H1 (cell line): ENCODE results near the gene SLC35A3. TPM values are rescaled to one million over a fixed set of nuclear protein-coding genes. Genes with fewer than 3 reads are reported as not detected.
"Not testable (repeated sequence)": the region's sequence is repeated elsewhere in the genome, so short reads cannot be mapped to it uniquely, and the experiment has no call there.

ENCODE experiments used
- CTCF ChIA-PET: fragments of 300-600 bp; sonication (Branson Sonifier 250); formaldehyde crosslinking; loops from one replicate; lab custom pipeline; 2021; ENCODE audit not compliant: partially characterized antibody; lab: Charles Lee
- POLR2A ChIA-PET: fragments of 300-600 bp; sonication (Branson Sonifier 250); formaldehyde crosslinking; loops from one replicate; lab custom pipeline; 2021; ENCODE audit warnings: inconsistent platforms; ENCODE audit not compliant: partially characterized antibody; lab: Charles Lee
- DNase-seq, 2 experiments: peaks; one replicate each; pipeline versions ENCODE4 v3.0.0 to v3.0.0-alpha.2; 2010 to 2022; ENCODE audit warnings: low spot score in 2 of 2, low read depth in 1 of 2, mixed read lengths in 1 of 2
- FAIRE-seq: peaks from 2 replicates; lab custom pipeline; 2011; peaks lifted over from hg19 to GRCh38; lab: Jason Lieb, UNC
- H2AFZ ChIP-seq: 2 replicates; pipeline ENCODE4 v1.8.1; 2012; ENCODE audit warnings: low read length, inconsistent platforms
- H2AK5ac ChIP-seq: 2 replicates; pipeline ENCODE4 v1.6.1; 2013; ENCODE audit warnings: low read depth, low read length
- H2BK120ac ChIP-seq: replicated peaks from 2 replicates; pipeline ENCODE3; 2013; ENCODE audit warnings: low read depth, low read length, inconsistent platforms
- H2BK12ac ChIP-seq: 2 replicates; pipeline ENCODE4 v1.6.1; 2013; ENCODE audit warnings: low read depth, low read length
- H2BK15ac ChIP-seq: 2 replicates; pipeline ENCODE4 v1.6.1; 2013; ENCODE audit warnings: low read length
- H2BK20ac ChIP-seq: 2 replicates; pipeline ENCODE4 v1.6.1; 2013; ENCODE audit warnings: low read length
- H2BK5ac ChIP-seq: 2 replicates; pipeline ENCODE4 v1.6.1; 2013; ENCODE audit warnings: low read depth, low read length
- H3K14ac ChIP-seq: 2 replicates; pipeline ENCODE4 v1.6.1; 2013; ENCODE audit warnings: inconsistent platforms; ENCODE audit not compliant: insufficient read length
- H3K18ac ChIP-seq: 2 replicates; pipeline ENCODE4 v1.6.1; 2013; ENCODE audit warnings: low read length; ENCODE audit errors: extremely low read depth
- H3K23ac ChIP-seq: 2 replicates; pipeline ENCODE4 v1.6.1; 2013; ENCODE audit warnings: inconsistent platforms; ENCODE audit not compliant: insufficient read length
- H3K23me2 ChIP-seq: 2 replicates; pipeline ENCODE4 v1.6.1; 2013; ENCODE audit warnings: low read depth, low read length
- H3K27ac ChIP-seq: 2 replicates; pipeline ENCODE4 v1.6.1; 2011; ENCODE audit warnings: low read depth, low read length, inconsistent platforms
- H3K27me3 ChIP-seq, 4 experiments: replicated peaks in 1 of 4; 1 replicate in 1 of 4; 2 replicates in 3 of 4; pipeline versions ENCODE4 v1.6.1 to v1.8.1; 2011 to 2013; ENCODE audit warnings: low read length in 3 of 4, mild to moderate bottlenecking in 3 of 4, inconsistent platforms in 2 of 4, mixed read lengths in 2 of 4, moderate library complexity in 1 of 4; ENCODE audit not compliant: control insufficient read depth in 3 of 4, insufficient read depth in 3 of 4; ENCODE audit errors: extremely low read depth in 1 of 4
- H3K36me3 ChIP-seq, 4 experiments: 2 replicates each; pipeline versions ENCODE4 v1.6.1 to v1.8.1; 2011 to 2013; ENCODE audit warnings: mild to moderate bottlenecking in 4 of 4, low read length in 3 of 4, moderate library complexity in 2 of 4, control low read depth in 1 of 4, inconsistent platforms in 1 of 4; ENCODE audit not compliant: insufficient read depth in 4 of 4, control insufficient read depth in 2 of 4
- H3K4ac ChIP-seq: replicated peaks from 2 replicates; pipeline ENCODE3; 2013; ENCODE audit warnings: low read length, low read depth, mixed read lengths, inconsistent platforms; ENCODE audit not compliant: insufficient read length
- H3K4me1 ChIP-seq, 4 experiments: replicated peaks in 1 of 4; 1 replicate in 1 of 4; 2 replicates in 3 of 4; pipeline versions ENCODE4 v1.6.1 to v1.8.1; 2011 to 2013; ENCODE audit warnings: low read length in 3 of 4, inconsistent platforms in 2 of 4, mixed read lengths in 1 of 4; ENCODE audit not compliant: insufficient read depth in 4 of 4, control insufficient read depth in 3 of 4
- H3K4me2 ChIP-seq, 2 experiments: 2 replicates each; pipeline versions ENCODE4 v1.6.1 to v1.8.1; 2011 to 2013; ENCODE audit warnings: low read depth in 2 of 2, low read length in 2 of 2, control low read depth in 1 of 2, inconsistent platforms in 1 of 2, mild to moderate bottlenecking in 1 of 2; ENCODE audit not compliant: insufficient read depth in 1 of 2
- H3K4me3 ChIP-seq, 4 experiments: fragments of 200-600, 300-600 bp in 1 of 4; sonication (generic), shearing (Covaris generic), sonication (Bioruptor Twin) in 1 of 4; 2 replicates each; pipeline versions ENCODE4 v1.5.1 to v1.8.1; 2011 to 2016; ENCODE audit warnings: low read length in 4 of 4, low read depth in 3 of 4, control low read depth in 2 of 4, inconsistent platforms in 2 of 4, mild to moderate bottlenecking in 2 of 4, mixed read lengths in 1 of 4, moderate library complexity in 1 of 4; ENCODE audit not compliant: insufficient read depth in 2 of 4; ENCODE audit errors: extremely low read depth in 1 of 4
- H3K56ac ChIP-seq: replicated peaks from 2 replicates; pipeline ENCODE3; 2013; ENCODE audit warnings: low read depth, mild to moderate bottlenecking, mixed read lengths, low read length, inconsistent platforms; ENCODE audit not compliant: insufficient read length
- H3K79me1 ChIP-seq: 2 replicates; pipeline ENCODE4 v1.6.1; 2013; ENCODE audit warnings: low read depth, low read length, control low read depth
- H3K79me2 ChIP-seq, 2 experiments: 2 replicates each; pipeline versions ENCODE4 v1.6.1 to v1.8.1; 2012 to 2013; ENCODE audit warnings: low read length in 2 of 2, mild to moderate bottlenecking in 2 of 2, inconsistent platforms in 1 of 2; ENCODE audit not compliant: insufficient read depth in 2 of 2, control insufficient read depth in 1 of 2
- H3K9ac ChIP-seq, 4 experiments: replicated peaks in 1 of 4; 1 replicate in 1 of 4; 2 replicates in 3 of 4; pipeline versions ENCODE4 v1.6.1 to v1.8.1; 2011 to 2013; ENCODE audit warnings: low read depth in 3 of 4, low read length in 3 of 4, control low read depth in 2 of 4, mild to moderate bottlenecking in 2 of 4, moderate library complexity in 2 of 4, inconsistent platforms in 1 of 4; ENCODE audit errors: extremely low read depth in 1 of 4
- H3K9me3 ChIP-seq, 2 experiments: 2 replicates each; pipeline versions ENCODE4 v1.6.1 to v1.8.1; 2012 to 2013; ENCODE audit warnings: mild to moderate bottlenecking in 2 of 2, moderate library complexity in 2 of 2, control low read depth in 1 of 2, inconsistent platforms in 1 of 2, low read depth in 1 of 2, low read length in 1 of 2, mixed read lengths in 1 of 2; ENCODE audit not compliant: insufficient read depth in 2 of 2
- H4K20me1 ChIP-seq, 2 experiments: replicated peaks in 1 of 2; 2 replicates each; pipeline versions ENCODE3 to v1.8.1; 2011 to 2013; ENCODE audit warnings: inconsistent platforms in 2 of 2, low read length in 2 of 2, mild to moderate bottlenecking in 1 of 2; ENCODE audit not compliant: insufficient read depth in 2 of 2, control insufficient read depth in 1 of 2
- H4K5ac ChIP-seq: 2 replicates; pipeline ENCODE4 v1.6.1; 2013; ENCODE audit warnings: low read length, low read depth, mixed read lengths, inconsistent platforms; ENCODE audit not compliant: insufficient read length
- H4K8ac ChIP-seq: 2 replicates; pipeline ENCODE4 v1.8.0; 2013; ENCODE audit warnings: mild to moderate bottlenecking, moderate library complexity, low read length, inconsistent platforms; ENCODE audit not compliant: insufficient read depth; ENCODE audit errors: extremely low read depth
- H4K91ac ChIP-seq: replicated peaks from 2 replicates; pipeline ENCODE3; 2013; ENCODE audit warnings: low read length, mixed read lengths, inconsistent platforms; ENCODE audit not compliant: insufficient read length
- HDAC2 ChIP-seq, 2 experiments: fragments of 300-600 bp in 1 of 2; sonication (generic) in 1 of 2; IDR thresholded peaks; 2 replicates each; pipeline ENCODE4 v1.6.1; 2011 to 2012; ENCODE audit warnings: low read depth in 2 of 2, low read length in 2 of 2, mild to moderate bottlenecking in 2 of 2, moderate library complexity in 2 of 2, borderline replicate concordance in 1 of 2, inconsistent platforms in 1 of 2
- USF2 ChIP-seq: IDR thresholded peaks from 2 replicates; pipeline ENCODE4 v1.6.1; 2011; ENCODE audit warnings: low read length, improper control_type of control experiment
- WGBS, 2 experiments: shearing (Covaris generic) in 1 of 2; methylation state at CpG; one replicate each; pipeline versions ENCODE4 v1.1.6 to v1.1.7; 2013 to 2015; ENCODE audit warnings: low lambda C conversion rate in 2 of 2, mixed read lengths in 2 of 2, inconsistent platforms in 1 of 2, low coverage in 1 of 2, missing lambda C conversion rate in 1 of 2; ENCODE audit not compliant: insufficient replicate concordance in 2 of 2, insufficient coverage in 1 of 2, insufficient read length in 1 of 2; ENCODE audit errors: extremely low coverage in 1 of 2, missing lambda C conversion rate in 1 of 2; 5-methylcytosine and 5-hydroxymethylcytosine counted together
- polyA plus RNA-seq, 7 experiments: library from polyadenylated mRNA; depleted of rRNA in 3 of 7; stranded (reverse) in 5 of 7; unstranded in 2 of 7; fragments of >200 nt in 5 of 7; fragments of 200-250 nt in 2 of 7; gene quantifications; 1 replicate in 5 of 7; 2 replicates in 1 of 7; 4 replicates in 1 of 7; pipeline versions ENCODE4 v1.2.1 to v1.2.3, GENCODE V29; 2011 to 2013; ENCODE audit warnings: missing spikeins in 2 of 7, mixed read lengths in 2 of 7
- total RNA-seq: library from RNA; stranded (reverse); fragmentation: NEBNext Ultra II Directional; extraction: Animal tissue kit (Norgen Biotek cat#: 25700); gene quantifications from 2 replicates; pipeline ENCODE4 v1.2.1, GENCODE V29; 2021

Gene SLC35A3
- total and polyA plus RNA-seq, 2 of the 8 experiments (the other 6 are each of a cell fraction or from before 2014, with no cell fraction given), result 3.0 to 13.8 TPM

DNA sequence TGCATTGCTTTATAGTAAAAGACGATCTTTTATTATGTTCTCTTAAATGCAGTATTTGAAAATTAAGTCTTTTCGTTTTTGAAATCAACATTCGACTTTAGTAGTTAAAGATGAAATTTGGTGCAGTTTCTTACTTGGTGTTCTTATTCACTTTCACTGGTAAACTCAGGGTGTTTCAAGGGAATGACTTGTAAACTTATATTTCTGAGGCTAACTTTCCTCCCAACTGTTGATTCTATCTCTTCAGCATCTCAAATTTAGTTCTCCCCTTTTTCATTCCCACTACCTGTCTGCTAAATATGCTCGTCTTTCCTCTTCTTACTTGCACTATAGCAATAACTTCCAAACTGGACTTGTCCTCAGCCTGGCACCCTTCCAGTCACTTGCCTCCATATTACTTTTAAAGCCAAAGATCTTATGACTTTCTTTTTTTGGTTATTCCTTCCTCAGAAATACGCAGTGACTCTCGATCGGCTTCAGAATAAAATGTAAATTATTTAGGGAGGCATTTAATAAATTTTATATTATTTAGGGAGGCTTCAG lies 988 bp downstream of the SLC35A3 start (continued):
- TF ChIP-seq USF2 (no peak), HDAC2 (IDR thresholded peaks at IDR 0.05; ENCODE audit: borderline replicate concordance in 1 of 2, low read depth in 2 of 2, low read length in 2 of 2) (no peak)

DNA sequence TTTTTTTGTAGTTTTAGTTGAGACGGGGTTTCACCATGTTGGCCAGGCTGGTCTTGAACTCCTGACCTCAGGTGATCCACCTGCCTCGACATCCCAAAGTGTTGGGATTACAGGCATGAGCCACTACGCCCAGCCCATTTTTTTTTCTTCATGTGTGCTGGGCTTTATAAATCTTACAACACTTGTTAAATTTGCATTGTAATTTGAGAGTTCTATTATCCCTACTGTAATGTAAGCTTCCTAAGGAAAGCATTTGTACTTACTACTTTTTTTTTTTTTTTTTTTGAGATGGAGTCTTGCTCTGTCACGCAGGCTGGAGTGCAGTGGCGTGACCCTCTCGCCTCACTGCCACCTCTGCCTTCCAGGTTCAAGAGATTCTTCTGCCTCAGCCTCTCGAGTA lies 2.3 kb downstream of the SLC35A3 start:
- H3K4me2 ChIP-seq, H3K4me1 ChIP-seq, H3K14ac ChIP-seq, H3K9ac ChIP-seq, H4K5ac ChIP-seq, H2BK5ac ChIP-seq, H2BK20ac ChIP-seq, H3K36me3 ChIP-seq, H2BK120ac ChIP-seq, H3K9me3 ChIP-seq, H3K18ac ChIP-seq, FAIRE-seq, H2BK12ac ChIP-seq, H2BK15ac ChIP-seq, H2AK5ac ChIP-seq, H4K8ac ChIP-seq, H3K27ac ChIP-seq, H3K79me1 ChIP-seq, H3K23me2 ChIP-seq, H2AFZ ChIP-seq, H4K20me1 ChIP-seq, H3K4me3 ChIP-seq, H4K91ac ChIP-seq, H3K27me3 ChIP-seq, DNase-seq, H3K23ac ChIP-seq, H3K4ac ChIP-seq, H3K56ac ChIP-seq, POLR2A ChIA-PET, CTCF ChIA-PET: not testable (repeated sequence)
- H3K79me2 ChIP-seq, result peaks cover 0 to 15% of the 10 kb centered on the region in 2 experiments; a peak in 2 of 4 replicates
- WGBS, 2 experiments, result 88% methylated on average over 7 of the region's 7 CpGs; no CpG with 5 or more reads in 1 of the 2 experiments
